HG03571 (cell line): ENCODE measurements around the gene BMPER.

ENCODE experiments used
- ATAC-seq: cut with Tn5 transposase; IDR thresholded peaks from one replicate; pipeline ENCODE4 v1.9.1; 2021; ENCODE audit not compliant: unreplicated experiment

The BMPER gene

GRCh38 chr7:34130558-34131295 lies 225.4 kb downstream of the BMPER start:
- no peak for ATAC-seq

- no peak for ATAC-seq
Observed at GRCh38 chr7:34131371-34131770, 226.0 kb downstream of the BMPER start.

- no peak for ATAC-seq
Observed at GRCh38 chr7:34133356-34133982, 228.1 kb downstream of the BMPER start.

- ATAC-seq = no peak
Observed at GRCh38 chr7:34133983-34134782, 228.8 kb downstream of the BMPER start.

- no peak for ATAC-seq
Observed at GRCh38 chr7:34135924-34136323, 230.6 kb downstream of the BMPER start.

GRCh38 chr7:34136698-34137097 lies 231.4 kb downstream of the BMPER start:
- ATAC-seq = no peak

- no peak for ATAC-seq
Observed at GRCh38 chr7:34137176-34137575, 231.8 kb downstream of the BMPER start.

GRCh38 chr7:34138483-34138882 lies 233.1 kb downstream of the BMPER start:
- ATAC-seq = no peak

- ATAC-seq = no peak
Observed at GRCh38 chr7:34139086-34139485, 233.7 kb downstream of the BMPER start.

- no peak for ATAC-seq
Observed at GRCh38 chr7:34140066-34140465, 234.7 kb downstream of the BMPER start.

- ATAC-seq = no peak
Observed at GRCh38 chr7:34143402-34143801, 238.1 kb downstream of the BMPER start.

GRCh38 chr7:34145603-34146002 lies 240.3 kb downstream of the BMPER start:
- ATAC-seq = no peak

GRCh38 chr7:34153656-34154270 lies 248.4 kb downstream of the BMPER start:
- no peak for ATAC-seq

- no peak for ATAC-seq
Observed at GRCh38 chr7:34155220-34155908, 250.0 kb downstream of the BMPER start.

- no peak for ATAC-seq
Observed at GRCh38 chr7:34156336-34156735, 251.0 kb downstream of the BMPER start.

GRCh38 chr7:34157137-34157536 lies 251.8 kb downstream of the BMPER start:
- ATAC-seq = no peak

- no peak for ATAC-seq
Observed at GRCh38 chr7:34158368-34159153, 253.2 kb downstream of the BMPER start.

- ATAC-seq = no peak
Observed at GRCh38 chr7:34160261-34160752, 255.0 kb downstream of the BMPER start.

- ATAC-seq = no peak
Observed at GRCh38 chr7:34162027-34162565, 256.8 kb downstream of the BMPER start.

GRCh38 chr7:34162677-34163076 lies 257.3 kb downstream of the BMPER start:
- ATAC-seq = no peak
